CD4-positive, alpha-beta T cell treated with Interleukin-15 for 1 hour (primary cell): Measurements from ENCODE around the gene POLR2L.

ENCODE experiments used
- DNase-seq: peaks from one replicate; pipeline ENCODE4 v3.0.0-alpha.2; 2020

The POLR2L gene

GRCh38 chr11:853682-854448, 11.5 kb upstream of the POLR2L start:
- no peak for DNase-seq

- no peak for DNase-seq
Measured at GRCh38 chr11:852762-853161, 10.4 kb upstream of the POLR2L start.

GRCh38 chr11:850775-851763, 8.7 kb upstream of the POLR2L start:
- DNase-seq: no peak

GRCh38 chr11:849951-850774, 7.8 kb upstream of the POLR2L start:
- no peak for DNase-seq

DNA sequence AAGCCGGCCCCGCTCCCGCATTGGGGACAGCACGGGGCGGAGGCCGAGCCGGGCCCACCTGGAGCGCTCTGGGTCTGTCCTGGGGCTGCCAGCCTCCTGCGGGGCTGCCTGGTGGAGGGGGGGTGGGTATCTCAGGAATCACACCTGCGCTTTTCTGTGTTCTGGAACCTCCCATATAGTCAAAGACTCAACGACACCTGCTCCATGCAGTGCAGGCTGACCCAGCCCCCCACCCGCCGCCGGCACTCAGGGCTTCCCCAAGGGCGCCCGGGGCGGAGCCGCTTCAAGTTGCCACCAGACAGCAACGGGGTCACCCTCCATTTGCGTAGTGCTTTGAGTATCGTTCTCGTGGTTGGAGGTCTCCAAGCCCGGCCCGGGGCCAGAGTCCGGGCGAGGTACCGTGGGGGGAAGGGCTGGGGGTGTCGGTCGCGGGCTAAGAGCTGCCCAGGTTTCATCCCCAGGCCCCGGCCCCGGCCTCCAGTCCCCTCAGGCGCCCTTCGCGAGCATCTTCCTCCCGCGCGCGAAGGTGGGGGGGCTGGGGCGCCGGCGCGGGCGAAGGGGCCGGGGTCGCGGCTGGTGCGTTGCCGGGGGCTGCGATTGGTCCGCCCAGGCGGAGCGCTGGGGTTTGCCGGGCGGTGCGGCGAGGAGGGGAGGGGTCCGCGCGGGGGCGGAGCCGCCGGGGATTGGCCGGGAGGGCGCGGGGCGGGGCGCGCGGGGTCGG, 6.9 kb upstream of the POLR2L start:
- DNase-seq: no peak

DNA sequence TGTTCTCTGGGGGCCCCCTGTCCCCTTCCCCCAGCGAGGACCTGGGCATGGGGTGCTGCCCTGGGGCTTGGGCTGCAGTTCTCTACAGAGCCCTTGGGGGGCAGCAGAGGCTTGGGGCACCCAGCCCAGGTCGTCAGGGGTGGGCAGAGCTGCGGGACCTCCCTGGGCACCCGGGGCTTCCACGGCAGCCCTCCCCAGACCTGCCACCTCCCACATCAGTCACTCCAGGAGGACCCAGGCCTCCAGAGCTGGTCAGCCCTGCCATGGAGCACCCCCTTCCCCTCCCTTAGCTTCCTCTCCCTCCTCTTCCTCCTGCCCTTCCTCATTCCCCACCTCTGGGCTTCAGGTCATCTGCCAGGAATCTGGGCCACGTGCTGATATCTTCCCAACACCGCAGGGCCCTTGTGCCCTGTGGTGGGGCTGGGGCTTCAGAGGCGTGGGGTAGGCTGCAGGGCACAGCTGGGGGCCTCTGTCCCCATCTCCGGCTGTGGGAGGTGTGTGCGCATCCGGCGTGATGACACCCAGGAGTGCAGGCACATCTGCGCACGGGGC, 6.1 kb upstream of the POLR2L start:
- DNase-seq: peak; percentile 60

DNA sequence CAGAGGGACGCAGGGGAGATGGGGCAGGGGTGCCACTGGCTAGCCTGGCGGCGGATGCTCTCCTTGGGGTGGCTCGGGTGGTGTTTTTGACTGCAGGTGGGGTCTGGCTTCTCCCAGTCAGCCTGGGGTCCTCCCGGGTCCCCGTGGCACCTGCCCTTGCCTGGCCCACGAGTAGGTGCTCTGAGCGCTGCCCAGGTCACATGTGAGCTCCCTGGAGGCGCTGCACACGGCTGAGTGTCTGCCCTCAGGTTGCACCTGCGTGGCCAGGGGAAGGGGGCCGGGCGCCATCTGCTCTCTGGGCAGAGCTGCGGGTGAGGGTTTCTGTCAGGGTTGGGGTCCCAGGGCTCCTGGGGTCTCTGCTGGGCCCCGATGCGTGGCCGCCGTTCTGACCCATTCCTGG, 5.5 kb upstream of the POLR2L start:
- no peak for DNase-seq

GRCh38 chr11:846496-847098, 4.3 kb upstream of the POLR2L start:
- DNase-seq: no peak

DNA sequence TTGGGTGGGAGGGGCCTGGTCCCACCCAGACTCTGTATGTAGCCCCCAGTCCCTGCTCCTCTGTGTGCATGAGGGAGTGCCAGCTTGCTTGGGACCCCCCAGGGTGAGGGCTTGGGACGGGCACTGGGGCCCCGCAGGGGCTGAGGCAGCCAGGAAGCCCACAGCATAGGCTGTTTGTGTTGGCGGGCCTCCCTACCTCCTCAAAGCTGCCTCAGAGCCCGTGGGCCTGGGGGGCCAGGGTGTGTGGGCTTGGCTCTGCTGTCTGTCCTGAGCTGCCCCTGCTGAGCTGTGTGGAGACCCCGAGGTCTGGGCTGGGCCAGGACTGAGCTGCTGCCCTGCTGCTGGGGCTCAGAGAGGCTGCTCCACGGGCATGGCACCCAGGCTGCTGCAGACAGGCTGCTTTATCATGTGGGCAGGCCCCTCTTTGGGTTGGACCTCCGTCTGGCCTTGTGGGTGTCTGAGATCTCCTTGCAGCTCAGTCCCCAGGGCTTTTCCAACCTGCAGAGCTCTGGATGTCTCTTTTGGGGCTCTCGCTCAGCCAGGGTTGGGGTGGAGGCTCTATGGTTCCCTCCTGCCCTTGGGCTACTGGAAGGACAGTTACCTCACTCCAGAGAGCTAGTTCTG, 3.7 kb upstream of the POLR2L start:
- DNase-seq: no peak

GRCh38 chr11:844693-845644, 2.6 kb upstream of the POLR2L start:
- DNase-seq: peak; percentile 65

DNA sequence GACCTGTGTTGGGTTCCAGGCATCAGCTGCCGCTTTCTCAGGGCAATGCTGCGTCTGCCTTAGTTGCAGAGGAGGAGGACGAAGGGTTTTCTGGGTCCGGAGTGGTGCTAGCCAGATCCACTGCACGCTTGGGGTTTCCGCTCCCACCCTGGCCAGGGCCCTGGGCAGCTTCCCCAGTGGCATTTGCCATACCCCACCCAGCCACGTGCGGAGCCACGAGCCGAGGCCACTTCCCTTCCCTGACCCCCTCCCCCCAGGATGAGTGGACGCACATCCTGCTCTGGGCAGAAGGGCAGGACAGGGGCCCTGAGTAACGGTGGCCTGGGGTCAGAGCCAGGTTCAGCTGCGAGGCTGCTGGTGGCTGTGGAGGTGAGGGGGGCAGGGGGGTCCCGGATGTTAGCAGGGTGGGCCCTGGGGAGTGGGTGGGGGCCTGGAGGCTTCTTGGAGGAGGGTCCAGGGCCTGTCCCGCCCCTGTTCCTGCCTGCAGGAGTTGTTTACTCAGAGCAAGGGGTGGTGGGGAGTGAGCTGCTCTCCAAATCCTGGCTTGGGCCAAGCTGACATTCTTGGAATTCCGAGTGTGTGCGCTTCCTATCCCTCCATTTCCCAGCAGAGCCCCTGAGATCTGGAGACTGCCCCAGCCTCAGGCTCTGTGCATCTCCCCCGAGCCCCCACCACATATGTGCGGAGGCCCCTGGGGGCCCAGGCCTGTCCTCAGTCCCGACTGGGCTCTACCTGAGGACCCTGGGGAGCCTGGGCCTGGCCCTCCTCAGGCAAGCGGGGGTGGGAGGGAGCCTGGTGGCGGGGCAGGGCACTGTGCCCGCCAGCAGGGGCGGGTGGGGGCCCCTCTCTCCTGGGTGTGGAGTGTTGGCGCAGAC, 1.7 kb upstream of the POLR2L start:
- DNase-seq: peak; percentile 74

DNA sequence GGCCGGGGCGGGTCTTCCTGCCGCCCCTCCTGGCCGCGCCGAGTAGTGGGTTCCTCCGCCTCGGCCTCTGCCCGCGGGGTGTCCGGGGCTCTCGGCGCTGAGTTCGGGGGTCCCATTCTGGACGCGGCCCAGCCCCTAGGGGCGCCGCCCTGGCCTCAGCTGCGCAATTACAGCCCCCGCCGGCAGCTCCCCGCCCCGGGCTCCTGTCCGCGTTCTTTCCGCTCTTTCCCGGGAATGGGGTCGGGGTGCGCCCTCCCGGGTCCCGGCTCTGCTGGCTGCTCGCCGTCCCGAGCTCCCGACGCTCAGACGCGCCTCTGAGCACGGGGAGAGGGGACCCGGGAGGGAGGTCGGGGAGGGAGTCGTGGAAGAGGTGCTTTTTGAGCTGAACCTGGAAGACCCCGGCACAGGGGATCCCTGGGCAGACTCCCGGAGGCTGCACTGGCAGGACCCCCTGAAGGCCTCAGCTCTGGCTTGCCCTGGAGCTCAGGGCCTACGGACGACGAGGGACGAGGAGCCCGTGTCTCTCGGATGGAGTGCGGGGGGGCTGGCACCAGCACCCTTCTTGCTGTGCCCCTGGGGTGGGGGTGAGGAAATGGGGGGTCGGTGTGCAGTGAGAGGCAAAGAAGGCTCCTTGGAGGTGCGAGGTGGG, 881 bp upstream of the POLR2L start:
- DNase-seq: no peak

DNA sequence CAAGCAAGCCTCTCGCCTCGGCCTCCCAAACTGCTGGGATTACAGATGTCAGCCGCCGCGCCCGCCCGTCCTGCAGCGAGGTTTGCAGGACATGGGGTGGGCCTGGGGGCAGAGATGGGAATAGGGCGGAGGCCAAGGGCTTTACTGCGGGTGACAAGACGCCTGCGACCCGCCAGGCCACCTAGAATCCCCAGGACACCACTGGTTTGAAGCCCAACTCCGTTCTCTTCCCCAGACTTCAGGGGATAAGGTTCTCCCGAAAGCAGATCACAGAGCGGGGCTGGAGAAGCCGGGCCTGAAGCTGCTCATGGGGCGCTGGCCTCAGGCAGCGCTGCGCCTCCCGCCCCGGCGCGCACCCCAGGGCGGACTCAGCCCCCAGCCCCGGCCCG, 354 bp downstream of the POLR2L start:
- DNase-seq: no peak

DNA sequence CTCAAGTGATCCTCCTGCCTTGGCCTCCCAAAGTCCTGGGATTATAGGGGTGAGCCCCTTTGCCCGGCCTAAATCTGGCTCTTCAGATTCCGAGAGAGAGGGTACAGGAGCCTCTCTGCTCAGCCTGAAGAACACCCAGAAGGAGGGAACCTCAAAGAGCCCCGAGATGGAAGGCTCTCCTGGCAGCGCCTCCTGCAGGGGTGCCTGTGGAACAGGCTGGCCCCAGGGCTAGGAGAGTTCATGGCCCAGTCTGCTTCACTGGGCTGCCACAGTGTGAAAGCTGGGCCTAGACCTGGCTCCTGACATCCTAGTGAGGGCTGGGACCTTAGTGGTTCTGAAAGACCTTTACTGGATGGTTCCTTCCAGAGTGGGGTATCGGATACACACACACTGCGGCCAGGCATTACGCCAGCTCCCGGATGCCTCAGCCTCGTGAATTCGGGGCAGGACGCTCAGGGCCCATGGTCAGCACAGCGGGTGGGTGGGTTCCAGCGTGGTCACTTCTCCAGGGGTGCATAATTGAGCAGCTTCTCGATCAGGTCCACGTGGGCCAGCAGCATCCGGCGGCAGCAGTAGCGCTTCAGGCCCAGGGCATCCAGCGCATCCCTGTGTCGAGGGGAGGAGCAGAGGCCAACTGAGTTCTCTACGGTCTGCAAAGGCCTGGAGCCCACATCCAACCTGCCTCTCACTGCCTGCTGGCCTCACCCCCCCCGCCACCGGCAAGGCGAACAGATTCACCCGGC, 2.3 kb downstream of the POLR2L start:
- no peak for DNase-seq

DNA sequence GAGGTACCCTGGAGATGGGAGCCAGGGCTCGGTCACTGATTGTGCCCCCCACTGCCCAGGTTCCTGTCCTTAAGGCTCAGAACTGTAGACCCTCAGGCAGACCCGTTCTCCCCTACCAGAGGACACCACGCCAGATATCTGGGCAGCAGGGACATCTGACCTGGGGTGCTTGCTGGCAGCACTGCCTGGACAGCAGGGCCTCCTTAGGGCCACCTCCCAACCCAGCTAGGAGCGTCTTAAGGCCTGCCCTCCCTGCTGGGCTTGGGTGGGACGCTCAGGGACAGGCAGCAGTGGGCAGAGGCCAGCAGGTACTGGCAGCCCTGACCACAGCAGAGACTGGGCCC, 3.1 kb downstream of the POLR2L start:
- DNase-seq: no peak

DNA sequence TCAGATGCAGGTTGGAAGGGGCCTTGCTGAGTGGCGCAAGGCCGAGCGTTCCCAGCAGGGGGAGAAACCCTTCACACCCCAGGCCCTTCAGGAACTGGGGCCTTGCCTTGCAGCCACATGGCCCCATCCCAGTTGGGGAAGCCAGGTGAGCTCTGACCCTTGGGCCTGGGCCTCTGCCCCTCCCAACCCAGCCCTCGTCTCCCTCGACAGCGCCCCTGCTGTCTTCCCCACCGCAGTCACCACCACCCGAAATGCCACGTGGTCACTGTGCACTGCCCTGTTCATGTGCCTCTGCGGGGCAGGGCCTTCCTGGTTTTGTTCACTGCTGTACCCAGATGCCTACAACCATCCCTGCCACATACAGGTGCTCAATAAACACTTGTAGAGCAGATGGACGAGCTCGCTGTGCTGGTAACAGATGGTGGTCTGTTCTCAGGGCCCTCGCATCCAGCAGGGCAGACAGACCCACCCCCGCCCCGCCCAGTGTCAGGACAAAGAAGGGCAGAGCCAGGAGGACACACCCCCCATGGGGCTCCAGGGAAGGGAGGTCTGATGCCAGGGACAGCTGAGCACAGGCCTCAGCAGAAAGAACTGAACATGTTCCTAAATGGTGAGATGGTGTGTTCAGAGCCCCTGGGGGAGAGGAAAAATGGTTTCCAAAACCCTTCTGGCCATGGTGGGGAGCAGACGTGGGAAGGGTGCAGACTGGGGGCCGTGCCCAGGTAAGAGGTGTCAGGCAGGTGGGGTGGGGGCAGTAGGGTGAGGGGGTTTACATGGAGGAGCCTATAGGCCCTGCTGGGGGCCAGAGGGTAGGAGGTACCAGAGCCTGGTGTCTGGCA, 3.7 kb downstream of the POLR2L start:
- no peak for DNase-seq

GRCh38 chr11:837990-838307, 4.4 kb downstream of the POLR2L start:
- DNase-seq: no peak
